Left ventricle myocardium inferior (tissue), 1 donor: Measurements from ENCODE around the gene KLF17. TPM values are rescaled to one million over a fixed set of nuclear protein-coding genes. Genes with fewer than 3 reads are reported as not detected.
"Not testable (repeated sequence)": the region's sequence is repeated elsewhere in the genome, so short reads cannot be mapped to it uniquely, and the experiment has no call there.

Experiments
- DNase-seq: peaks from one replicate; pipeline ENCODE4 v3.0.0-alpha.2; 2020
- H3K27ac ChIP-seq: fragments of 200-600 bp; replicated peaks from 2 replicates; pipeline ENCODE4 v1.8.0; 2021
- H3K27me3 ChIP-seq: fragments of 200-600 bp; 2 replicates; pipeline ENCODE4 v1.8.0; 2021; ENCODE audit warnings: low read depth
- H3K36me3 ChIP-seq: fragments of 200-600 bp; 2 replicates; pipeline ENCODE4 v1.8.0; 2021
- H3K4me1 ChIP-seq: fragments of 200-600 bp; 2 replicates; pipeline ENCODE4 v1.8.0; 2021
- H3K4me3 ChIP-seq: fragments of 200-600 bp; 2 replicates; pipeline ENCODE4 v1.8.0; 2021; ENCODE audit warnings: mild to moderate bottlenecking, moderate library complexity
- H3K9me3 ChIP-seq: fragments of 200-600 bp; replicated peaks from 2 replicates; pipeline ENCODE4 v1.8.0; 2021
- intact Hi-C: fragments of 100-400 bp; cut with micrococcal nuclease; formaldehyde crosslinking; loops from one replicate; pipeline ENCODE4 v1.11.0; 2022
- total RNA-seq: library from RNA; stranded (reverse); fragmentation: NEBNext Ultra II Directional; extraction: Animal tissue kit (Norgen Biotek cat#: 25700); gene quantifications from one replicate; pipeline ENCODE4 v1.2.1, GENCODE V29; 2021
- TF ChIP-seq, protein P1 (sequence below): fragments of 200-600 bp; IDR thresholded peaks from 2 replicates; pipeline ENCODE4 v1.8.0; 2021; ENCODE audit warnings: antibody characterized with exemption, mild to moderate bottlenecking, borderline replicate concordance
- donor health status: DM: no; HTN: yes; CAD: no; lungs with severe emphysema.

Gene KLF17
- total RNA-seq, 1 donor from 2014 or later = not detected

DNA sequence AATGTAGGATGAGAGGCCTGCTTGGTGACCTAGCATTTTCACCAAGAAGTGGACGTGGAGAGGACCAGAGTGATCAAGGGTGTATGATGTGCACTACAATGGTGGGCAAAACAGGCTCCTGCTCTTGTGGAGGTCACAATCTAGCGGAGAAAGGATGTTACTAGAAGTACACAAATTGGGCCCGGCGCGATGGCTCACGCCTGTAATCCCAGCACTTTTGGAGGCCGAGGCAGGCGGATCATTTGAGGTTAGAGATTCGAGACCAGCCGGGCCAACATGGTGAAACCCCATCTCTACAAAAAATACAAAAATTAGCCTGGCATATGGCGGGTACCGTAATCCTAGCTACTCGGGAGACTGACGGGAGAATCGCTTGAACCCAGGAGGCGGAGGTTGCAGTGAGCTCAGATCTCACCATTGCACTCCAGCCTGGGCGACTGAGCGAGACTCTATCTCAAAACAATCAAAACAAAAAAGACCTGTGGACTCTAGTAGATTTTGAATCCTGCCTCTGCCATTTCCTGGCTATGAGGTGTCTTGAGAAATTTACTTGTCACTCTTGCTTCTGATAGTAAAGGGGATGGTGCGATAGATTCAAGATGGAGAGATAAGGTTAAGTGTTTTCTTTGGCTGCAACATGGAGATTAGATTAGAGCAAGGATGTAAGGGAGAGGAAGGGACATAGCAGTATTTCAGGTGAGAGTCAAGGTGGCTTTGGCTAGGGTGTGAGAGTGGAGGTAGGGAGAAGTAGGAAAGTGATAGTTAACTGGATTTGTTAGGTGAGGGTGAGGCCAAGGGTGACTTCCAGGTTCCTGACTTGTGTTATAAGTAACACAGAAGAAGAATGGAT is 15.7 kb downstream of the KLF17 start:
- DNase-seq = no peak
- intact Hi-C loops = no loop called here
- Histone ChIP-seq H3K27ac (no peak overlapping the region), H3K4me1 (no peaks in the 10 kb centered on the region), H3K9me3 (no peaks in the 10 kb centered on the region), H3K27me3 (peaks cover 39% of the 10 kb centered on the region), H3K4me3 (no peak overlapping the region), H3K36me3 (no peaks in the 10 kb centered on the region)
- TF ChIP-seq, protein P1, sequence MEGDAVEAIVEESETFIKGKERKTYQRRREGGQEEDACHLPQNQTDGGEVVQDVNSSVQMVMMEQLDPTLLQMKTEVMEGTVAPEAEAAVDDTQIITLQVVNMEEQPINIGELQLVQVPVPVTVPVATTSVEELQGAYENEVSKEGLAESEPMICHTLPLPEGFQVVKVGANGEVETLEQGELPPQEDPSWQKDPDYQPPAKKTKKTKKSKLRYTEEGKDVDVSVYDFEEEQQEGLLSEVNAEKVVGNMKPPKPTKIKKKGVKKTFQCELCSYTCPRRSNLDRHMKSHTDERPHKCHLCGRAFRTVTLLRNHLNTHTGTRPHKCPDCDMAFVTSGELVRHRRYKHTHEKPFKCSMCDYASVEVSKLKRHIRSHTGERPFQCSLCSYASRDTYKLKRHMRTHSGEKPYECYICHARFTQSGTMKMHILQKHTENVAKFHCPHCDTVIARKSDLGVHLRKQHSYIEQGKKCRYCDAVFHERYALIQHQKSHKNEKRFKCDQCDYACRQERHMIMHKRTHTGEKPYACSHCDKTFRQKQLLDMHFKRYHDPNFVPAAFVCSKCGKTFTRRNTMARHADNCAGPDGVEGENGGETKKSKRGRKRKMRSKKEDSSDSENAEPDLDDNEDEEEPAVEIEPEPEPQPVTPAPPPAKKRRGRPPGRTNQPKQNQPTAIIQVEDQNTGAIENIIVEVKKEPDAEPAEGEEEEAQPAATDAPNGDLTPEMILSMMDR = no peak

DNA sequence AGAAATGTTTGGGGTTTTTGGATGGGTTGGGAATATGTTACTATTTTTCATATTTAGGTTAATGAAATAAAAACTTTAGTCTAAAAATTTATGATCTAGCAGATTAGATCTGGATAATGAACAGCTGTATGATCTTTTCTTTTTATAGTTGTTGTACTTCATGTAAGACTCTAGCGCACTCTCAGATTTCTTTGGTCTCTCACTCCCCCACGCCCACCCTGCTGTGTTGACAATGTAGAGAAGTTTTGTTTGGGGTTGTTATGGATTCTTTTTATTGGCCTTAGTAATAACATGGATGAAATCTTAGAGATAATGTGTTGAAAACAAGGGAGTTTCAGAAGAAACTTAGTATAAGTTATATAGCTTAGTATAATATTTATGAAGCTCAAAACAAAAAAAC is 17.3 kb downstream of the KLF17 start:
- H3K27me3 ChIP-seq = peaks cover 32% of the 10 kb centered on the region

DNA sequence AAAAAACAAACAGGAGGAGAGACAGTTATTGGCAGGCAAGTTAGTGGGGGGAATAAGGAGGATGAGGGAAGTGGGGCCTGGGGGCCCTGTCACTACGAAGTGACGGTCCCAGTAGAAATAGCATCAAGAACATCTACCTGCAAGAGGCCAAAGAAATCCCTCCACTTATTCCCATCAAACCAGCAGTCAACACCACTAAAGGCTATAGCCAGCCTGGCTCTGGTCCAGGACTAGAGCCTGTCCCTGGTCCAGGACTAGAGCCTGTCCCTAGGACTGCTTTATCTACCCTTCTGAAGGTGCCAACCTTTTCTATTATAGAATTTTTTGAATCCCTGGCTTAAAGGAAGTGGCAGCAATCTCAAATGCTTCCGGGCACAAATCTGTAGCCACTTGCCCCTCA is 19.6 kb downstream of the KLF17 start:
- no peaks in the 10 kb centered on the region for H3K4me1 ChIP-seq
- peaks cover 24% of the 10 kb centered on the region for H3K27me3 ChIP-seq
- no peak overlapping the region for H3K4me3 ChIP-seq
- no peaks in the 10 kb centered on the region for H3K36me3 ChIP-seq
- TF ChIP-seq, protein P1 = no peak
- intact Hi-C loops = no loop called here
- peaks cover 1% of the 10 kb centered on the region for H3K9me3 ChIP-seq
- H3K27ac ChIP-seq = no peak overlapping the region
- DNase-seq = no peak

More for the DNA sequence above, 17.3 kb downstream of the KLF17 start:
- Histone ChIP-seq H3K4me3 (no peak overlapping the region), H3K4me1 (no peaks in the 10 kb centered on the region), H3K27ac (no peak overlapping the region), H3K36me3 (no peaks in the 10 kb centered on the region), H3K9me3 (no peaks in the 10 kb centered on the region)
- TF ChIP-seq, protein P1 = no peak
- intact Hi-C loops = no loop called here
- DNase-seq = no peak

DNA sequence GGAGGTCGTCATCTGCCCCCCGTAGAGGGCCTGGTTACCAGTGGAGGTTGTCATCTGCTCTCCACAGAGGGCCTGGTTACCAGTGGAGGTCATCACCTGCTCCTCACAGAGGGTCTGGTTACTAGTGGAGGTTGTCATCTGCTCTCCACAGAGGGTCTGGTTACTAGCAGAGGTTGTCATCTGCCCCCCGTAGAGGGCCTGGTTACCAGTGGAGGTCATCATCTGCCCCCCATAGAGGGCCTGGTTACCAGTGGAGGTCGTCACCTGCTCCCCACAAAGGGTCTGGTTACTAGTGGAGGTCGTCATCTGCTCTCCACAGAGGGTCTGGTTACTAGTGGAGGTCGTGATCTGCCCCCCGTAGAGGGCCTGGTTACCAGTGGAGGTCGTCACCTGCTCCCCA is 20.9 kb downstream of the KLF17 start:
- Histone ChIP-seq H3K27me3 (peaks cover 19% of the 10 kb centered on the region), H3K9me3 (peaks cover 15% of the 10 kb centered on the region)
- intact Hi-C loops, H3K27ac ChIP-seq, H3K36me3 ChIP-seq, H3K4me1 ChIP-seq, H3K4me3 ChIP-seq, DNase-seq: not testable (repeated sequence)

DNA sequence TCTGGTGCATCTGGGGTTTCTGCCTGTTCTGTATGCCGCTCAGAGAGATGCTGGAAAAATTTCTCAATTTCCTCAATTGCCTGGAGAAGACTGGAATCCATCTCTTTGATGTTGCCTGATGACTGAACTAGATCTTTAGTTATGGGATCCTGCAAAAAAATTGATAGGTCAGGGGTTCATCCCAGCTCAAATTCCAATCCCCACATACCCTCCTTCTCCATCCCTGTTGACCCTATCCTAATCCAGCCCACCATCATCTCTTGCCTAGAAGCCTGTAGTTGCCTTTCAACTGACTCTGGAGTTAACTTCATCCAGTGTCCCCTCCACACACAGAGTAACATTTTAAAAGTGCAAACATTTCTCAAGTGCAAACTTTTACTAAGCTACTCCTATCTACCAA is 22.9 kb downstream of the KLF17 start, which contains the start of gene KLF18:
Gene KLF18 (minus strand): TSS at position 101 of the 400 bp plus-strand sequence. CDS start 0 bp downstream, at position 101.
- TF ChIP-seq, protein P1 = no peak
- no peak for DNase-seq
- H3K4me3 ChIP-seq = no peak within 1 kb of the TSS
- H3K27me3 ChIP-seq = peaks cover 8% of the 10 kb centered on the region
- H3K36me3 ChIP-seq = no peaks in the 10 kb centered on the region
- H3K27ac ChIP-seq = no peak within 1 kb of the TSS
- H3K4me1 ChIP-seq = no peaks in the 10 kb centered on the region
- peaks cover 34% of the 10 kb centered on the region for H3K9me3 ChIP-seq
- intact Hi-C loops = no loop called here
